MM.1S (cell line): Measurements from ENCODE around the gene TMC2.

Experiments
- DNase-seq: peaks from one replicate; pipeline ENCODE4 v3.0.0-alpha.2; 2015
- H2AFZ ChIP-seq: fragments of 300-600 bp; sonication (generic); 2 replicates; pipeline ENCODE4 v1.6.0; 2016; ENCODE audit warnings: antibody characterized with exemption, low read length
- H3F3A ChIP-seq: fragments of 300-600 bp; sonication (generic); 2 replicates; pipeline ENCODE4 v1.6.1; 2016; ENCODE audit warnings: mild to moderate bottlenecking, antibody characterized with exemption, low read length, moderate library complexity, mixed read lengths; ENCODE audit not compliant: insufficient read depth
- H3K27ac ChIP-seq: fragments of 300-600 bp; sonication (generic); 2 replicates; pipeline ENCODE4 v1.5.1; 2016; ENCODE audit warnings: mild to moderate bottlenecking, low read length
- H3K27me3 ChIP-seq: fragments of 300-600 bp; sonication (generic); replicated peaks from 2 replicates; pipeline ENCODE4 v1.6.0; 2016; ENCODE audit warnings: low read length; ENCODE audit not compliant: insufficient read depth
- H3K36me3 ChIP-seq: fragments of 300-600 bp; sonication (generic); replicated peaks from 2 replicates; pipeline ENCODE4 v1.6.1; 2016; ENCODE audit warnings: mild to moderate bottlenecking, low read length, mixed read lengths; ENCODE audit not compliant: insufficient read depth
- H3K4me1 ChIP-seq: fragments of 300-600 bp; sonication (generic); 2 replicates; pipeline ENCODE4 v1.6.1; 2016; ENCODE audit warnings: low read length, mixed read lengths
- H3K4me2 ChIP-seq: fragments of 300-600 bp; sonication (generic); 2 replicates; pipeline ENCODE4 v1.6.0; 2016; ENCODE audit warnings: low read depth, low read length
- H3K4me3 ChIP-seq: fragments of 300-600 bp; sonication (generic); 2 replicates; pipeline ENCODE4 v1.5.1; 2016; ENCODE audit warnings: low read length, mixed read lengths
- H3K79me2 ChIP-seq: fragments of 300-600 bp; sonication (generic); 2 replicates; pipeline ENCODE4 v1.6.1; 2016; ENCODE audit warnings: mixed run types, low read length, mixed read lengths
- H3K9ac ChIP-seq: fragments of 300-600 bp; sonication (generic); 2 replicates; pipeline ENCODE4 v1.6.1; 2016; ENCODE audit warnings: low read length, mixed read lengths
- H3K9me2 ChIP-seq: fragments of 300-600 bp; sonication (generic); replicated peaks from 2 replicates; pipeline ENCODE4 v1.6.1; 2016; ENCODE audit warnings: mild to moderate bottlenecking, low read length, mixed read lengths; ENCODE audit not compliant: insufficient read depth
- H3K9me3 ChIP-seq: fragments of 300-600 bp; sonication (generic); replicated peaks from 2 replicates; pipeline ENCODE4 v1.6.1; 2016; ENCODE audit warnings: mild to moderate bottlenecking, low read length, mixed read lengths; ENCODE audit not compliant: insufficient read depth
- H4K20me1 ChIP-seq: fragments of 300-600 bp; sonication (generic); 2 replicates; pipeline ENCODE4 v1.6.1; 2016; ENCODE audit warnings: mild to moderate bottlenecking, low read length, moderate library complexity, mixed read lengths; ENCODE audit not compliant: insufficient read depth
- CTCF ChIP-seq: fragments of 300-600 bp; sonication (generic); IDR thresholded peaks from 2 replicates; pipeline ENCODE4 v1.5.1; 2016; ENCODE audit warnings: antibody characterized with exemption, low read length, mixed read lengths
- EZH2 ChIP-seq: fragments of 300-600 bp; sonication (generic); optimal IDR thresholded peaks from 2 replicates; pipeline ENCODE3; 2017; ENCODE audit warnings: low read depth, mild to moderate bottlenecking, antibody characterized with exemption, low read length, mixed read lengths
- EZH2phosphoT487 ChIP-seq: fragments of 300-600 bp; sonication (generic); IDR thresholded peaks from 2 replicates; pipeline ENCODE4 v1.6.1; 2018; ENCODE audit warnings: antibody characterized with exemption, low read length

TMC2 gene

GRCh38 chr20:2593756-2594155 lies 57.4 kb downstream of the TMC2 start:
- H4K20me1 ChIP-seq = no peaks in the 10 kb centered on the region
- no peaks in the 10 kb centered on the region for H3K9me3 ChIP-seq
- no peak overlapping the region for H3K4me2 ChIP-seq
- DNase-seq = no peak
- H3K9me2 ChIP-seq = no peaks in the 10 kb centered on the region
- H2AFZ ChIP-seq = no peak overlapping the region
- no peaks in the 10 kb centered on the region for H3F3A ChIP-seq
- TF ChIP-seq EZH2 (no peak), CTCF (no peak), EZH2phosphoT487 (no peak)
- H3K79me2 ChIP-seq = no peaks in the 10 kb centered on the region
- no peak overlapping the region for H3K27ac ChIP-seq
- no peak overlapping the region for H3K4me3 ChIP-seq
- no peaks in the 10 kb centered on the region for H3K4me1 ChIP-seq
- H3K36me3 ChIP-seq = no peaks in the 10 kb centered on the region
- no peaks in the 10 kb centered on the region for H3K27me3 ChIP-seq
- H3K9ac ChIP-seq = no peak overlapping the region

- Histone ChIP-seq H3K9ac (no peak overlapping the region), H3K79me2 (no peaks in the 10 kb centered on the region), H3K27me3 (no peaks in the 10 kb centered on the region), H3K4me2 (no peak overlapping the region), H3K9me3 (no peaks in the 10 kb centered on the region), H3K4me3 (no peak overlapping the region), H3F3A (no peaks in the 10 kb centered on the region), H3K4me1 (no peaks in the 10 kb centered on the region), H2AFZ (no peak overlapping the region), H3K36me3 (no peaks in the 10 kb centered on the region), H3K27ac (no peak overlapping the region), H3K9me2 (no peaks in the 10 kb centered on the region), H4K20me1 (no peaks in the 10 kb centered on the region)
- no peak for DNase-seq
- TF ChIP-seq EZH2phosphoT487 (no peak), EZH2 (no peak), CTCF (no peak)
Measured at GRCh38 chr20:2595076-2595475, 58.7 kb downstream of the TMC2 start.

GRCh38 chr20:2596673-2597279 lies 60.4 kb downstream of the TMC2 start:
- Histone ChIP-seq H3K4me2 (no peak overlapping the region), H3K4me1 (no peaks in the 10 kb centered on the region), H2AFZ (no peak overlapping the region)

More at GRCh38 chr20:2596673-2597279, 60.4 kb downstream of the TMC2 start:
- no peaks in the 10 kb centered on the region for H3K36me3 ChIP-seq
- no peaks in the 10 kb centered on the region for H3F3A ChIP-seq
- H3K79me2 ChIP-seq = no peaks in the 10 kb centered on the region
- no peaks in the 10 kb centered on the region for H3K9me3 ChIP-seq
- no peaks in the 10 kb centered on the region for H3K27me3 ChIP-seq
- H3K27ac ChIP-seq = no peak overlapping the region
- no peak for TF ChIP-seq EZH2
- no peak for TF ChIP-seq EZH2phosphoT487
- no peak for TF ChIP-seq CTCF
- no peaks in the 10 kb centered on the region for H4K20me1 ChIP-seq
- H3K9ac ChIP-seq = no peak overlapping the region
- no peaks in the 10 kb centered on the region for H3K9me2 ChIP-seq
- H3K4me3 ChIP-seq = no peak overlapping the region
- no peak for DNase-seq
